ENCODE measurements around the gene POLDIP2.

GRCh38 chr17:28405632-28406472 lies 48.5 kb upstream of the POLDIP2 start, which contains the start of gene SLC46A1:
- no peak for TF ChIP-seq ZNF274 (IDR thresholded peaks at IDR 0.05; ENCODE audit: low read depth, low read length)
- no peak for TF ChIP-seq YY1 (IDR thresholded peaks at IDR 0.05; ENCODE audit: insufficient read depth, insufficient read length)
- TF ChIP-seq SUZ12 (IDR thresholded peaks at IDR 0.05; ENCODE audit: extremely low read depth, insufficient read depth, insufficient read length), result no peak

All from NT2/D1 (cell line).